ENCODE results near the gene TPCN2. TPM values are rescaled to one million over a fixed set of nuclear protein-coding genes. Genes with fewer than 3 reads are reported as not detected.

Gene TPCN2
- total and polyA plus RNA-seq, 2 of the 4 experiments (the other 2 are of a cell fraction), result 3.4 to 8.0 TPM

DNA sequence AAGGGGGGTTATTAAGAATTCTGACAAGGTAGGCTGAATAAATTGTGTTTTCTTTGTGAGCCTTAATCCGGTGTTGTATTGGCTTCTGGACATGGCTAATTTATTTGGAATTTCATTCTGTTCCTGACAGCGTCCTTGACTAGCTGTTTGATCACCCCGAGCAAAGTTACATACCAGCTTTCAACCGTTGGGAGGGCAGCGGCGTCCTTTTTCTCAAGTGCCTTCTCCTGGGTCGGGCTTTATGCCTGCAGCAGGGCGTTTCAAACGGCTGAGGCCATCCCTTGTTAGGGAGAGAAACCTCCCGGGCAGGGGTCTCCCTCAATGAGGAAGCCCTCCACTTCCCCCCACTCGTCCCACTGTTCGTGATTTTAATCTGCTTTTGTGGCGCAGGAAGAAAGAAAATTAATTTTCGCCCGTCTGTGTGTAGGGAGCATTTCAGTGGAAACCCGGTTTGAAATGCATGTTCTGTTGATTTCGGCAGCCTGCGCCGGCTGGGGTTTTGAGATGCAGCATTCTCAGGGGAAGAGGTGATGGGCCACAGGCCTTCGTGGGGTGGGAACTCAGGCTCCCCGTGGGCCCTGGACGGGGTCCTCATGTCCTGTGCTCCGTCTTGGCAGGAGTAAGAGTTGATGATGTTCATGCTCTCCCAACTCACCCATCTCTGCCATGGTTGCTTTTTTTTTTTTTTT lies 104.1 kb downstream of the TPCN2 start:
- no peaks in the 10 kb centered on the region; the same call in 1 of the 2 replicates for H3K9me3 ChIP-seq (ENCODE audit: control insufficient read depth, insufficient read depth, low read length)
- H2BK20ac ChIP-seq (ENCODE audit: low read depth, low read length), result no peak overlapping the region
- peak overlapping the region; percentile 69 for H2AFZ ChIP-seq (replicated peaks; ENCODE audit: low read length, poor library complexity)
- no peak overlapping the region for H3K23ac ChIP-seq (ENCODE audit: low read depth, low read length)
- TF ChIP-seq MAFK (IDR thresholded peaks at IDR 0.05; ENCODE audit: low read depth, low read length), result no peak
- no peak for TF ChIP-seq BHLHE40 (IDR thresholded peaks at IDR 0.05; ENCODE audit: low read depth, low read length)
- TF ChIP-seq, protein P1, sequence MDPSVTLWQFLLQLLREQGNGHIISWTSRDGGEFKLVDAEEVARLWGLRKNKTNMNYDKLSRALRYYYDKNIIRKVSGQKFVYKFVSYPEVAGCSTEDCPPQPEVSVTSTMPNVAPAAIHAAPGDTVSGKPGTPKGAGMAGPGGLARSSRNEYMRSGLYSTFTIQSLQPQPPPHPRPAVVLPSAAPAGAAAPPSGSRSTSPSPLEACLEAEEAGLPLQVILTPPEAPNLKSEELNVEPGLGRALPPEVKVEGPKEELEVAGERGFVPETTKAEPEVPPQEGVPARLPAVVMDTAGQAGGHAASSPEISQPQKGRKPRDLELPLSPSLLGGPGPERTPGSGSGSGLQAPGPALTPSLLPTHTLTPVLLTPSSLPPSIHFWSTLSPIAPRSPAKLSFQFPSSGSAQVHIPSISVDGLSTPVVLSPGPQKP (IDR thresholded peaks at IDR 0.05; ENCODE audit: borderline replicate concordance, low read depth, low read length), result no peak
- no peak for TF ChIP-seq RFX5 (IDR thresholded peaks at IDR 0.05; ENCODE audit: low read depth, low read length)
- no peak for TF ChIP-seq CTCF (conservative IDR thresholded peaks at IDR 0.05; ENCODE audit: low read depth, low read length)
- TF ChIP-seq CEBPB (IDR thresholded peaks at IDR 0.05; ENCODE audit: low read depth, low read length), result no peak
- no peak for TF ChIP-seq USF2 (IDR thresholded peaks at IDR 0.05; ENCODE audit: low read depth, low read length)
- TF ChIP-seq POLR2A (IDR thresholded peaks at IDR 0.05; ENCODE audit: low read depth, low read length), result no peak
- no peak for TF ChIP-seq MXI1 (IDR thresholded peaks at IDR 0.05; ENCODE audit: borderline replicate concordance, low read depth, low read length)
- no peak for TF ChIP-seq SMC3 (IDR thresholded peaks at IDR 0.05; ENCODE audit: low read depth, low read length)
- no peak for TF ChIP-seq RCOR1 (IDR thresholded peaks at IDR 0.05; ENCODE audit: insufficient replicate concordance, low read length)
- H2BK15ac ChIP-seq (ENCODE audit: low read depth, low read length), result no peak overlapping the region
- in situ Hi-C loops (cut with MboI; ENCODE audit: low sequenced_read_pairs) (no loop called here), intact Hi-C loops (cut with micrococcal nuclease) (no loop called here), dilution Hi-C loops (cut with HindIII; ENCODE audit: low sequenced_read_pairs, unreplicated experiment) (no loop called here)
- BruUV-seq (replicated peaks), result no TSS peak
- H4K91ac ChIP-seq (ENCODE audit: insufficient read depth, low read depth, low read length), result no peak overlapping the region
- H3K36me3 ChIP-seq (ENCODE audit: control insufficient read depth, insufficient read depth, low read length), result no peaks in the 10 kb centered on the region
- 30% methylated on average over 2 of the region's 23 CpGs; no CpG with 5 or more reads in 1 of the 2 experiments for WGBS, 2 experiments (ENCODE audit: extremely low coverage in 2 of 2, insufficient read length in 1 of 2)
- 0 out of 2 replicates have a peak overlapping the region, but pooled peaks have one; percentile 15 for H2AK5ac ChIP-seq (ENCODE audit: low read depth, low read length)
- H3K4me3 ChIP-seq (ENCODE audit: insufficient read depth, low read depth, low read length), result no peak overlapping the region
- no peak overlapping the region for H2BK5ac ChIP-seq (ENCODE audit: low read depth, low read length, poor library complexity, severe bottlenecking)
- no peak overlapping the region for H3K18ac ChIP-seq (ENCODE audit: low read depth, low read length)
- CTCF ChIA-PET, result no interaction called here
- no peak overlapping the region for H3K4me2 ChIP-seq (ENCODE audit: low read depth, low read length)
- no peak overlapping the region for H3K27ac ChIP-seq (ENCODE audit: insufficient read depth, low read length)
- no peak overlapping the region for H2AK9ac ChIP-seq (replicated peaks; ENCODE audit: low read depth, low read length, poor library complexity)
- no peaks in the 10 kb centered on the region for H3K79me1 ChIP-seq (ENCODE audit: low read depth in 1 of 2, low read length in 2 of 2)
- no peak for ATAC-seq (ENCODE audit: low read depth)
- no peak overlapping the region for H3K56ac ChIP-seq (ENCODE audit: extremely low read depth, insufficient read depth, low read length)
- H4K8ac ChIP-seq (ENCODE audit: low read depth in 2 of 2, low read length in 2 of 2), result peak overlapping the region; percentile 12 to 13; a peak in 1 of 4 replicates
- H3K9ac ChIP-seq (ENCODE audit: low read depth, low read length), result no peak overlapping the region
- DNase-seq, result no peak
- H3K27me3 ChIP-seq (ENCODE audit: control insufficient read depth, insufficient read depth, low read length), result no peaks in the 10 kb centered on the region
- H2BK120ac ChIP-seq (ENCODE audit: low read depth, low read length), result no peak overlapping the region
- POLR2A ChIA-PET (ENCODE audit: unreplicated experiment), result interaction anchor here (0.5 kb wide), 1 partner anchor 38 kb away, joined by 12 read pairs; no protein-coding TSS in a partner anchor
- H3K4me1 ChIP-seq (ENCODE audit: control insufficient read depth, insufficient read depth, low read length), result peaks cover 20% of the 10 kb centered on the region
- H3K14ac ChIP-seq (replicated peaks; ENCODE audit: low read depth, low read length), result peak overlapping the region; percentile 9; the same call in 1 of the 2 replicates
- H3K4ac ChIP-seq (ENCODE audit: low read depth, low read length), result peak overlapping the region; percentile 33; the same call in 1 of the 2 replicates
- H4K20me1 ChIP-seq (ENCODE audit: insufficient read depth, low read length), result no peaks in the 10 kb centered on the region
- H3K9me1 ChIP-seq (ENCODE audit: insufficient read depth, low read length), result peaks cover 3% of the 10 kb centered on the region; the same call in 1 of the 2 replicates
- H4K5ac ChIP-seq (ENCODE audit: low read depth, low read length), result no peak overlapping the region

Measured in IMR-90 (cell line).